ENCODE measurements around the gene KCNJ10. TPM values are rescaled to one million over a fixed set of nuclear protein-coding genes. Genes with fewer than 3 reads are reported as not detected.

KCNJ10 gene
- total RNA-seq, 1 donor from 2014 or later: not detected

GRCh38 chr1:160076295-160076694 is 6.3 kb upstream of the KCNJ10 start:
- no peak overlapping the region for H3K4me3 Mint-ChIP-seq
- H3K9me3 Mint-ChIP-seq: no peaks in the 10 kb centered on the region
- H3K4me1 Mint-ChIP-seq (ENCODE audit: unreplicated experiment): no peaks in the 10 kb centered on the region
- H3K27me3 Mint-ChIP-seq: peaks cover 90% of the 10 kb centered on the region
- H3K27ac Mint-ChIP-seq: no peak overlapping the region
- TF ChIP-seq CTCF (conservative IDR thresholded peaks at IDR 0.05): no peak
- H3K36me3 Mint-ChIP-seq: no peaks in the 10 kb centered on the region
- DNase-seq (ENCODE audit: extremely low spot score, unreplicated experiment): no peak

GRCh38 chr1:160075836-160076235 is 5.9 kb upstream of the KCNJ10 start:
- Mint-ChIP-seq H3K27ac (no peak overlapping the region), H3K4me1 (ENCODE audit: unreplicated experiment) (no peaks in the 10 kb centered on the region), H3K4me3 (no peak overlapping the region), H3K27me3 (peaks cover 89% of the 10 kb centered on the region), H3K9me3 (no peaks in the 10 kb centered on the region), H3K36me3 (no peaks in the 10 kb centered on the region)
- TF ChIP-seq CTCF (conservative IDR thresholded peaks at IDR 0.05): no peak
- no peak for DNase-seq (ENCODE audit: extremely low spot score, unreplicated experiment)

GRCh38 chr1:160074865-160075264 is 4.9 kb upstream of the KCNJ10 start:
- no peak overlapping the region for H3K4me3 Mint-ChIP-seq
- no peak for DNase-seq (ENCODE audit: extremely low spot score, unreplicated experiment)
- H3K27me3 Mint-ChIP-seq: peaks cover 88% of the 10 kb centered on the region
- peaks cover 7% of the 10 kb centered on the region for H3K4me1 Mint-ChIP-seq (ENCODE audit: unreplicated experiment)
- H3K27ac Mint-ChIP-seq: no peak overlapping the region
- H3K9me3 Mint-ChIP-seq: no peaks in the 10 kb centered on the region
- no peak for TF ChIP-seq CTCF (conservative IDR thresholded peaks at IDR 0.05)
- no peaks in the 10 kb centered on the region for H3K36me3 Mint-ChIP-seq

- no peak for TF ChIP-seq CTCF (conservative IDR thresholded peaks at IDR 0.05)
- DNase-seq (ENCODE audit: extremely low spot score, unreplicated experiment): no peak
- Mint-ChIP-seq H3K4me3 (no peak overlapping the region), H3K4me1 (ENCODE audit: unreplicated experiment) (peaks cover 13% of the 10 kb centered on the region), H3K27me3 (peaks cover 90% of the 10 kb centered on the region), H3K27ac (no peak overlapping the region), H3K36me3 (no peaks in the 10 kb centered on the region), H3K9me3 (no peaks in the 10 kb centered on the region)
These were observed 1.3 kb upstream of the KCNJ10 start for GRCh38 chr1:160071289-160071688.

GRCh38 chr1:160070243-160071163 is 543 bp upstream of the KCNJ10 start:
- peak overlapping the region; percentile 44 for H3K27ac Mint-ChIP-seq
- no peaks in the 10 kb centered on the region for H3K9me3 Mint-ChIP-seq
- peak; percentile 76 for DNase-seq (ENCODE audit: extremely low spot score, unreplicated experiment)
- H3K4me3 Mint-ChIP-seq: peak overlapping the region; percentile 93
- peaks cover 13% of the 10 kb centered on the region for H3K4me1 Mint-ChIP-seq (ENCODE audit: unreplicated experiment)
- H3K36me3 Mint-ChIP-seq: no peaks in the 10 kb centered on the region
- H3K27me3 Mint-ChIP-seq: peaks cover 90% of the 10 kb centered on the region
- TF ChIP-seq CTCF (conservative IDR thresholded peaks at IDR 0.05): no peak

Measured in type B pancreatic cell (in vitro differentiated cells).